Measurements from ENCODE around the gene CUTA.
A peak's percentile ranks its signal among the peaks of the same experiment; 100 is the strongest.

The CUTA gene

DNA sequence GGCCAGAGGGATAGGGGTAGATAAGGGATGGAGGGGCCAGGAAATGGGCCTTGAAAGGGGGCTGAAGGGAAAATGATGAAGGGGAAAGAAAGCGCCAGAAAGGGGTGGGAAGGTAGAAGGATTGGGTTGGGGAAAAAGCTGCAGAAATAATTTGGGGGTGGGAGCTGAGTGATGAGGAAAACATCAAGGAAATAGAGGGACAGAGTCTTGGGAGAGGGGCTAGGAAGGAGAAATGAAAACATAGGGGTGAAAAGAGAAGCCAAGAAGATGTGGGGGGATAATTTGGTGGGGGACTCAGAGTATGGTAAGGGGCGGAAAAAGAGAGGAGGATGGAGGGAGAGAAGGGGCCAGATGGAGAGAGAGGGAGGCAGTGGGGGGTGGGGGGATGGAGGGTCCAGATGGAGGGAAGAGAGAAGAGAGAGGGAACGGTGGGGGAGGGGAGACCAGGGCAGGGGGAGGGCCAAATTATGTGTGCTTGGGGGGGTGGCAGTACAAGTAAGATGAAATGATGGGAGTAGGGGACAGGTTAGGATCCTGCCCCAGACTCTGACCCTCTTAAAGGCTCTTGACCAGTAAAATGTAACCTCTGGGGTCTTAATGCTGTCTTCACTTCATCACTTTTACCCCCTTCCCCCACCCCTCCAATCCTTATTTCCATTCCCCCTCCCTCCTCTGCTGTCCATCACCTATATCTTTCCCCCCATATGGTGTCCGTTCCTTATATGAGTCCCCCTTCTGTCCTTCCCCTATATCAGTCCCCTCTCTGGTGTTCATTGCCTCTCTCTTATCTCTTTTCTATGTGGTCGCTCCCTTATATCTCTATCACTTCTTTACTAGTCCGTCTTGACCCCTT, 2.8 kb upstream of the CUTA start:
- DNase-seq = peak; percentile 93

GRCh38 chr6:33419580-33420490, 1.9 kb upstream of the CUTA start, which contains the start of gene SYNGAP1:
Gene SYNGAP1, plus strand, starts transcription at chr6:33420065. Its CDS starts 200 bp downstream, at chr6:33420265.
- DNase-seq = peak; percentile 90

DNA sequence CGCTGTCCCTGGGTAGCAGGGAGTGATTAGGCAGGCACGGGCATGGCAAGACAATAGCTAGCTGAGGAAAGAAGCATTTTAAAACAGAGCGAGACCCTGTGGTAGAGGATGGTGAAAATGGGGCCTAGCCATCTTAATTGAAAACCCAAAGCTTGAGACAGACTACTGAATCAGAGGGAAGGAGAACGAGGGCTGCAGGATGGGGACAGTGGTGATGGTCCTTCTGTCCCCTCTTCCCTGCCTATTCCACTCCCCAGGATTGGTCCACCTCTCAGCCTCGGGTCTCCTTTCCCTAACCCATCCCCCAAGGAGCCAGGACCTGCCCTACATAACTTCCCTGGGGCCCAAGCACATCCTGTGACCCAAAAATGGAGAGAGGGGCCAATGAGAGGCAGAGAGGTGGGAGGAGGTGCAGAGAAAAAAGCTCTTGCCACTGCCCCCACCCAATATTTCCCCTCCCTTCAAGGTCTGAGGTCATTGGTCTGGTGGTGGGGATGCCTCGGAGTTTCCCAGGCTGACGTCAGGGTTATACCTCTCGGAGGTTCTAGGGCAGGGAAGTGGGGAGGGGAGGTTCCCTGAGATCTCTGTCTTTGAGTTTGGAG, 884 bp upstream of the CUTA start:
- DNase-seq = peak; percentile 58

- no peak for DNase-seq
Measured at GRCh38 chr6:33417128-33417902, 592 bp downstream of the CUTA start.

GRCh38 chr6:33416386-33417127, 1.4 kb downstream of the CUTA start:
- DNase-seq = no peak

GRCh38 chr6:33415831-33416230, 2.1 kb downstream of the CUTA start:
- DNase-seq = no peak

DNA sequence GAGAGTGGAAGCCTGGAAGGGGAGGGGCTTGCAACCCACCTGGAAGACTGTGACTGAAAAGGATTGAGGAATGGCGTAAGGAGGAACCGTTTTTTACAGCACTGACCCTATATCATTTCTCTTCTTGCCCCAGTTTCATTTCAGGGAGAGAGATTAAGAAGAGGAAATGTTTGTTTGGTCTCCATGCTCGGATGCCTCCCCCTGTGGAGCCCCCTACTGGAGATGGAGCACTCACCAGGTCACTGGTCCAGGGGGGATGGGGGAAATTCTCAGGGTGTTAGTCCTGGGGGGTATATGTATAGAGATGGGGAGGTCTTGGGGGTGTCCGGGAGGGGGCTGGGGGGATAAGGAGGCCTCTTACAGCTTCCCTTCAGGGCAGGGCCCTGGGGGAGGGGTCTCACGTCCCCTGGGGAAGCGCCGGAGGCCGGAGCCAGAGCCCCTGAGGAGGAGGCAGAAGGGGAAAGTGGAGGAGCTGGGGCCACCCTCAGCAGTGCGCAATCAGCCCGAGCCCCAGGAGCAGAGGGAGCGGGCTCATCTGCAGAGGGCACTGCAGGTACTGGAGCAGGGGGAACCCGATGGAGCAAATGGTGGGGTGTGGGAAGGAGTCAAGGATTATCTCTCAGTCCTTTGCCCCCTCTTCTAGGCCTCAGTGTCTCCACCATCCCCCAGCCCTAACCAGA, 3.2 kb downstream of the CUTA start:
- peak; percentile 62 for DNase-seq

DNA sequence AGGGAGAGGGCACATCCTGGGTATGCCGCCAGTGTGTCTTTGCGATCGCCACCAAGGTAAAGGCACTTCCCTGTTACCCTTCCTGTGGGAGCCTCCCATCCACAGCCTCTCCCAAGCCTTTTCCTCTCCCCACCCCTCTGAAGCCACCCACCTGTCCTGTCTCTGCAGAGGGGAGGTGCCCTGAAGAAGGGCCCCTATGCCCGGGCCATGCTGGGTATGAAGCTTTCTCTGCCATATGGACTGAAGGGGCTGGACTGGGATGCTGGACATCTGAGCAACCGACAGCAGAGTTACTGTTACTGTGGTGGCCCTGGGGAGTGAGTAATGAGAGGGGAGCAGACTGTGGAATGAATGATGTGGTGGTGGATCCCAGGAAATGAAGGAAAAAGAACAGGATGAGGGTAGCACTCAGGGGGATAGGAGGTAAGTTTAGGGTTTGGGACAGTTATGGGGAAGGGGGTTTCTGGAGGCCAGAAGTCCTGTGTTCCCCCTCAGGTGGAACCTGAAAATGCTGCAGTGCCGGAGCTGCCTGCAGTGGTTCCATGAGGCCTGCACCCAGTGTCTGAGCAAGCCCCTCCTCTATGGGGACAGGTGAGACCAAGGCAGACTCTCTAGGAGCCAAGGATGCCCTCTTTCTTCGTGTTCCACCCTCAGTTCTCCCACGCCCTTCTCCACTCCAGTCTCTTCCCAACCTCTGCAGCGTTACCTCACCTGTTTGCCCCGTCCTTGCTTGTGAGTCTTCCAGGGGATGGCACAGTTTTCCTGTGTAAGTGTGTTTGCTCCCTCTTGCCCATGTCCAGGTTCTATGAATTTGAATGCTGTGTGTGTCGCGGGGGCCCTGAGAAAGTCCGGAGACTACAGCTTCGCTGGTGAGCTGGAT, 4.4 kb downstream of the CUTA start:
- no peak for DNase-seq

- DNase-seq = no peak
Measured at GRCh38 chr6:33412140-33413009, 5.5 kb downstream of the CUTA start.

DNA sequence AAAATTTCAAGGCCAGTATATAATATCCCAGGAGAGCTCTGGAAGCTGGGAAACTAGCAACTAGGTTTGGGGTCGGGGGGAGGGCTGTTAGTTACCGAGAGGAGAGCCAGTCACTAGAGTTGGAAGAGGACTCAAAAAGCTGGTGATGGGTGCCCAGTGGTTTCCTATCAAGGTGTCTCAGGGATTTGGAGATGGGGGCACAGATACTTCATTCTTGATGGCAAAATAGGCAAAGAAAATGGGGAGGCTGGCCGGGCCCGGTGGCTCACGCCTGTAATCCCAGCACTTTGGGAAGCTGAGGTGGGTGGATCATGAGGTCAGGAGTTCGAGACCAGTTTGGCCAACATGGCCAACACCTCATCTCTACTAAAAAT, 6.3 kb downstream of the CUTA start:
- peak; percentile 40 for DNase-seq

DNA sequence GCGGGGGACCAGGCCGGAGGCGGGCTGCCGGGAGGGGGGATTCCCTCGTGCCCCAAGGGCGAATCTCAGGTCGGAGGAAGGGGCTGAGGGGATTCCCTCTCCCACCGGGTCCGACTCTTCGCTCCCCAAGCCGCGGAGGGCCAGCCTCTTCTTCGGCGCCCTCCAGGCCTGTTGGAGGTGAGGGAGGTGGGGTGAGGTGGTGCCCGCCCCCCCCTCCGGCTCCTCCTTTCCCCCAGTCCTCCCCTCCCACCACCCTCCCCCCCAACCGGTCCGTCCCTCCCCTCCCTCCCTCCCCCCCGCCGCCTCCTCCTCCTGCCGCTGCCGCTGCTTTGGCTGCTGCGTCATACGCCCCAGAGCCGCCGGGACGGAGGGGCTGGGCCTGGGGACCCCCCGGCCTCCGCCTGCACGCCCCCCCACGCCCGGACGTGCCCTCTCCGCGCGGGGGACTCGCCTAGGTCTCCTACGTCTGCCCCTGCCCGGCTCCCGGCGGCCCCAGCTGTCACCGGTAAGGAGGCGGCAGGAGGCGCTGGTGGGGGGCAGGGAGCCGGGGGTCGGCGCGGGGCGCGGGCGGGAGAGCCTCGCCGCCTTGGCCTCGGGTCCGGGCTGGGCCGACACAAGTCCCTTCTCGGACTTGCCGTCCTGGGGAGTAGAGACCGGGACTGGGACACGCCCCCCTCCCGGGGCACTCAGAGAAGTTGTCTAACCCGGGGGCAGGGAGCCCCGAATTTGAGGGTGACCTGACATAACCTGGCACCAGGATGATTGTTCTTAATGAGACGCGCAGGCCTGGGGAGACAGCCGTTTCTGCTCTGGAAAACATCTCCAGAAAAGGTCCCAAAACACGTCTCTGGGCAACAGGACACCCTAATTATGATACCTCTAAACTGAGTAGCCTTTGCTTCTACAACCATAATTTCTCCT, 6.9 kb downstream of the CUTA start, which contains the start of gene PHF1:
PHF1 (plus strand) TSS at position 304 of the 921 bp plus-strand sequence. CDS start 1,250 bp downstream, outside the sequence.
- DNase-seq = peak; percentile 89

DNA sequence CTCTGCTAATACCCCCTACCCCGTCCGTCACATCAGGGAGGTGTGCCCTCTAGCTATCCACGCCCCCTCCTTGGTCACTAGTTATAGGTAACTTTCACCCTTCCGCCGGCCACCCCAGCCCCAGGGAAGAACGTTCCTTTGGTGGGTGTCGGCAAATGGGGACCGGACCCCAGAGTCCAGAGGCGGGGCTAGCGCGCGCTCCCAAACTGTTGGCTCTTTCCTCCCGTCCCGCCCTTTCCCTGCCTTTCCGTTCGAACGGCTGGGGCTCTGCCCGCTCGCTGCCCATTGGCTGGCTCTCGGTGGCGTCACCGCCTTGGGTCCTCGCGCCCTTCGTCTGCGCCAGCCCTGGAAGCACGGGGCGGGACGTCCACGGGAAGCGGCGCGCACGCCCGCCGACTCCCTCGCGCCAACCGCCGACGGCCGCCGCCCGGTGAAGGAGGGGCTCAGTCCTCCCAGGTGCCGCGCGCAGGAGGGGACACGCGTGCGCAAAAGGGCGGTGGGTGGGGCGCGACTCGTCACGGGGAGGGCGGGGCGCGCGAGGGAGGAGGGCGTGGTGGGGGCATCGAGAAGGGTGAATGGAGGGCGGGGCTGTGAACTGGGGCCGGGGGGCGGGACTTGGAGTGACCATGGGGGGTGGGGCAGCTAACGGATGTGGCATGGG, 7.7 kb downstream of the CUTA start:
- peak; percentile 100 for DNase-seq

DNA sequence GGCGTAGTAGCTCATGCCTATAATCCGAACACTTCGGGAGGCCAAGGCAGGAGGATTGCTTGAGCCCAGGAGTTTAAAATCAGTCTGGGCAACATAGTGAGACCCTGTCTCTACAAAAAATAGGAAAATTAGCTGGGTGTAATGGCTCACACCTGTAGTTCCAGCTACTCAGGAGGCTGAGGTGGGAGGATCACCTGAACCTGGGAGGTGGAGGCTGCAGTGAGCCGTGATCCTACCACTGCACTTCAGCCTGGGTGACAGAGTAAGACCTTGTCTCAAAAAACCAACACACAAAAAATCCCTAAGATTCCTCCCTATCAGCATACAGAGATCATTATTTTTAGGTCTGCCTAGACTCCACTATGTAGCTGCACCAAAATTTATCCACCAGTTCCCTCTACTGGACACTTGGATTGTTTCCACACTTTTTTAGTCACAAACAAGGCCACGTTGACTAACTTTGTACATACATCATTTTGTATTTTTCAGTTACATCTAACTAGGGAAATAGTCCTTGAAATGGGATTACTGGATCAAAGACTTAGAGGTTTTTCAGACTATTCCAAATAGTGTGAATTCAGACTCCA, 10.7 kb downstream of the CUTA start:
- no peak for DNase-seq

GRCh38 chr6:33406126-33406525, 11.8 kb downstream of the CUTA start:
- DNase-seq = no peak

GRCh38 chr6:33405386-33405940, 12.4 kb downstream of the CUTA start:
- no peak for DNase-seq

GRCh38 chr6:33404884-33405283, 13.0 kb downstream of the CUTA start:
- DNase-seq = no peak
